Lower leg skin (tissue), 3 donors: ENCODE results near the gene CPXM1.

Source experiments
- POLR2A ChIP-seq, 2 donors: fragments of 450-650 bp; IDR thresholded peaks; one replicate each; pipeline ENCODE4 v1.6.1; 2016 to 2017; ENCODE audit warnings: antibody characterized with exemption in 2 of 2, mild to moderate bottlenecking in 1 of 2, moderate library complexity in 1 of 2
- TF ChIP-seq, protein P1 (sequence below), 3 donors: fragments of 450-650 bp; IDR thresholded peaks; one replicate each; pipeline ENCODE4 v1.5.1; 2016; ENCODE audit warnings: antibody characterized with exemption in 3 of 3, mild to moderate bottlenecking in 3 of 3, moderate library complexity in 2 of 3

DNA sequence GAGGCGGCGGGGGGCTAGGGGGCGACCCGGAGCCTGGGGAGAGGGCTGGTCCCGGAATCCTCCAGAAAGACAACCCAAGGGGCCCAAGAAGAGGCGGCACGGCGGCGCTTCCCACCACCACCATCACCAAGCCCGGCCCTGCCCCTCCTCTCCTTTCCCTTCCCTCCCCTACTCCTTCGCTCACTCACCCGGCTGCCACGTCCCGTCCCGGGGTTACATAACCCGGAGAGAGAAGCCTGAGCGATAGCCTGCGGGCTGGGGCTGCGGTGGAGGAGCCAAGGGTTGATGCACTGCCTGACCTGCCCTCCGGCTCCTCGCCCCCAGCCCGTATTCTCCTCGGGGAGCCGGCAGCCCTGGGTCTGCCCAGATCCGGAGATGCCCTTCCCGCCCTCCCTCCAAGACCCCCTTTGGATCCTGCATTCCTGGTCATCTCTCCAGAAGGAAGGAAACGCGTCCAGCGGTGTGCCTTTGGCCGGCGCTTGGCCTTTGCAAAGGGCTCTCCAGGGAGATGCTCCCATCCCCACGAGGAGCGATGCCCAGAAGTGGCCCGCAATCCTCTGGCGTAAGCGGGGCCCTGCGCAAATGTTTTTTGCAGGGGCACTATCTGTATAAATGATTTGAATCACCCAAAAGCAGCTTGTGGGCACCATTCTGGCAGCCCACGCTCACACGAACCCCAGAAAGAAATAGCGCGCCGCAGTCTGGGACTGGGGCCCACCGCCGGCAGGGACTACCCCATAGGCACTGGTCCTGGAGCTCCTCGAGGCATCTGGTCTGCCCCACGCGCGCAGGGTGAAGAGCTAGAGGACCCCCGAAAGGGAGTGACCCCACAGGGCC, 4.6 kb upstream of the CPXM1 start:
- TF ChIP-seq, protein P1, sequence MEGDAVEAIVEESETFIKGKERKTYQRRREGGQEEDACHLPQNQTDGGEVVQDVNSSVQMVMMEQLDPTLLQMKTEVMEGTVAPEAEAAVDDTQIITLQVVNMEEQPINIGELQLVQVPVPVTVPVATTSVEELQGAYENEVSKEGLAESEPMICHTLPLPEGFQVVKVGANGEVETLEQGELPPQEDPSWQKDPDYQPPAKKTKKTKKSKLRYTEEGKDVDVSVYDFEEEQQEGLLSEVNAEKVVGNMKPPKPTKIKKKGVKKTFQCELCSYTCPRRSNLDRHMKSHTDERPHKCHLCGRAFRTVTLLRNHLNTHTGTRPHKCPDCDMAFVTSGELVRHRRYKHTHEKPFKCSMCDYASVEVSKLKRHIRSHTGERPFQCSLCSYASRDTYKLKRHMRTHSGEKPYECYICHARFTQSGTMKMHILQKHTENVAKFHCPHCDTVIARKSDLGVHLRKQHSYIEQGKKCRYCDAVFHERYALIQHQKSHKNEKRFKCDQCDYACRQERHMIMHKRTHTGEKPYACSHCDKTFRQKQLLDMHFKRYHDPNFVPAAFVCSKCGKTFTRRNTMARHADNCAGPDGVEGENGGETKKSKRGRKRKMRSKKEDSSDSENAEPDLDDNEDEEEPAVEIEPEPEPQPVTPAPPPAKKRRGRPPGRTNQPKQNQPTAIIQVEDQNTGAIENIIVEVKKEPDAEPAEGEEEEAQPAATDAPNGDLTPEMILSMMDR (IDR thresholded peaks at IDR 0.05), result no peak
- no peak for TF ChIP-seq POLR2A (IDR thresholded peaks at IDR 0.05)
